ENCODE data around the gene FYB1.
"Not testable (repeated sequence)": the region's sequence is repeated elsewhere in the genome, so short reads cannot be mapped to it uniquely, and the experiment has no call there.

Gene FYB1

DNA sequence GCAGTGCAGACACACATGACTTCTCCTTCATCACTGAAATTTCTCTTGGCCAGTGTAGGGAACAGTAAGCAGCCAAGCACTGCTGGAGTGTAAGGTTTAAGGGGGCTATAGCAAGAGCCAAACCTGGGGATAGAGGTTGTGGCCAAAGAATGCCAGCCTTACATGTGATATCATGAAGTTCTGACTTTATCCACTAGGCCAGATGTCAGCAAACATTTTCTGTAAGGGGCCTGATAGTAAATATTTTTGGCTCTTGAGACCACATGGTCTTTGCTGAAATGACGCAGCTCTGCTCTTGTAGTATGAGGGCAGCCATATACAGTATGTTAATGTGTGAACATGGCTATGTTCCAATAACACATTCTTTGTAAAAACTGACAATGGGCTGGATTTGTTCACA, 29.7 kb upstream of the FYB1 start:
- Histone ChIP-seq H3K27me3 (ENCODE audit: insufficient read depth, low read length) (no peaks in the 10 kb centered on the region), H3K4me3 (ENCODE audit: low read length) (no peak overlapping the region), H3K27ac (ENCODE audit: low read length) (no peak overlapping the region), H3K9ac (ENCODE audit: low read depth, low read length) (no peak overlapping the region), H3K9me3 (ENCODE audit: insufficient read depth, low read depth, low read length) (no peaks in the 10 kb centered on the region), H3K4me1 (ENCODE audit: insufficient read depth, low read length) (no peaks in the 10 kb centered on the region), H3K36me3 (ENCODE audit: insufficient read depth, low read depth, low read length) (no peaks in the 10 kb centered on the region)

DNA sequence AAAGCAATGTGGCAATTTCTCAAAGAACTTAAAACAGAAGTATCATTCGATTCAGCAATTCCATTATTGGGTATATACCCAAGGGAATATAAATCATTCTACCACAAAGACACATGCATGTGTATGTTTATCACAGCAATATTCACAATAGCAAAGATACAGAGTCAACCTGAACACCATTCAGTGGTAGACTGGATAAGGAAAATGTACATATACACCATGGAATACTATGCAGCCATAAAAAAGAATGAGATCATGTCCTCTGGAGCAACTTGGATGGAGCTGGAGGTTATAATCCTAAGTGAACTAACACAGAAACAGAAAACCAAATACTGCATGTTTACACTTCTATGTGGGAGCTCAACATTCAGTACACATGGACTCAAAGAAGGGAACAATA, 21.4 kb upstream of the FYB1 start:
- H3K27ac ChIP-seq (ENCODE audit: low read length) = no peak overlapping the region
- 0 out of 2 replicates have a peak, but pooled peaks cover 8% of the 10 kb centered on the region for H3K9me3 ChIP-seq (ENCODE audit: insufficient read depth, low read depth, low read length)

DNA sequence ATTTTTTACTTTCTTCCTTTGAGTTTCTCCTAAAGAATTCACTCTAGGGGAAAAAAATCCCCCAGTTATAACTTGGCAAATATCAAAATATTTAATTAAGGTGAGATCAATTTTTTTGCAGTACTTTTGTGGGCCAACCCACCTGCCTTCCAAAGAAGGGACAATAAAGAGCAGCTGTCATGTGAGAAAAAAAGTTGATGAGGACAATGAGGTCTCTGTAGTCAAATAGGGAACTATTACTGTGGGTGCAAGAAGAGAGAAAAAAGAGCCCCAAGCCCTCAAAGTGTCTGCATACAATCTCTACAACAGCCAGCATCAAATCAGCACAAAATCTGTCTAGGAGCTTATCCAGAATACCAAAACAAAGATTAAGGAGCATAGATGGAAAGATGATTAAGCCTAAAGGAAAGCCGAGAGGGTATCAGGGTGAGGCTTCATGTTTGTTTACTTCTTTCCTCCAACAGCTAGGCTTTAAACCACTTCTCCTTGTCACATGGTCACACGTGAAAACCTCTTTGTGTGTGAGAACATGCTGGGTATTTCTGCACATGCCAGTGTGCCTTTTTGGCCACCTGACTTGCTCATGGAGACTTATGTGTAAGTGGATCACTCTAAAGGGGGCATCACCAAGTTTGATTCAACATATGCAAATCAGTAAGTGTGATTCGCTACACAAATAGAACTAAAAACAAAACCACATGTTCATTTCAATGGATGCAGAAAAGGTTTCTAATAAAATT, 19.2 kb upstream of the FYB1 start:
- Histone ChIP-seq H3K4me3 (ENCODE audit: low read length) (no peak overlapping the region), H3K27me3 (ENCODE audit: insufficient read depth, low read length) (no peaks in the 10 kb centered on the region), H3K27ac (ENCODE audit: low read length) (no peak overlapping the region), H3K4me1 (ENCODE audit: insufficient read depth, low read length) (no peaks in the 10 kb centered on the region), H3K36me3 (ENCODE audit: insufficient read depth, low read depth, low read length) (no peaks in the 10 kb centered on the region), H3K9ac (ENCODE audit: low read depth, low read length) (no peak overlapping the region), H3K9me3 (ENCODE audit: insufficient read depth, low read depth, low read length) (0 out of 2 replicates have a peak, but pooled peaks cover 8% of the 10 kb centered on the region)

More for the DNA sequence above, 21.4 kb upstream of the FYB1 start:
- Histone ChIP-seq H3K27me3 (ENCODE audit: insufficient read depth, low read length) (no peaks in the 10 kb centered on the region), H3K9ac (ENCODE audit: low read depth, low read length) (no peak overlapping the region), H3K4me1 (ENCODE audit: insufficient read depth, low read length) (no peaks in the 10 kb centered on the region), H3K4me3 (ENCODE audit: low read length) (no peak overlapping the region), H3K36me3 (ENCODE audit: insufficient read depth, low read depth, low read length) (no peaks in the 10 kb centered on the region)

DNA sequence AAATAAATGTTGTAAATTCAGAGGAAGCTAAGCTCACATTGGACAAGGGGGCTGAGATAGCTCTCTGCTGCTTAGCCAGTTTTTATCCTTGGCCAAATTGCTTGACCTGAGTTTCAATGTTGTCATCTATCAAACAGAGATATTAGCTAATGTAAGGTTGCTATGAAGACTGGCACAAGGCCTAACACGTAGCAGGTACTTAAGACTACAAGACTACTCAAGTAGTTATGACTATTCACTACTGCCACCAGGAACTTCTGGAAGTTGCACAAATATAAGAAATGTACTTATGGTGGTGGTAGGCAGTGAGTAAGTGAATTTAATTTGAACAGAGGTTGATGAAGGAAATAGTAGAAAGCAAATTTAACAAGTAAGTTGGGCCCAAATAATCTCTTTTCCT, 17.4 kb upstream of the FYB1 start:
- Histone ChIP-seq H3K9me3 (ENCODE audit: insufficient read depth, low read depth, low read length) (0 out of 2 replicates have a peak, but pooled peaks cover 8% of the 10 kb centered on the region), H3K27me3 (ENCODE audit: insufficient read depth, low read length) (no peaks in the 10 kb centered on the region), H3K27ac (ENCODE audit: low read length) (no peak overlapping the region), H3K36me3 (ENCODE audit: insufficient read depth, low read depth, low read length) (no peaks in the 10 kb centered on the region), H3K4me3 (ENCODE audit: low read length) (no peak overlapping the region), H3K9ac (ENCODE audit: low read depth, low read length) (no peak overlapping the region), H3K4me1 (ENCODE audit: insufficient read depth, low read length) (no peaks in the 10 kb centered on the region)

DNA sequence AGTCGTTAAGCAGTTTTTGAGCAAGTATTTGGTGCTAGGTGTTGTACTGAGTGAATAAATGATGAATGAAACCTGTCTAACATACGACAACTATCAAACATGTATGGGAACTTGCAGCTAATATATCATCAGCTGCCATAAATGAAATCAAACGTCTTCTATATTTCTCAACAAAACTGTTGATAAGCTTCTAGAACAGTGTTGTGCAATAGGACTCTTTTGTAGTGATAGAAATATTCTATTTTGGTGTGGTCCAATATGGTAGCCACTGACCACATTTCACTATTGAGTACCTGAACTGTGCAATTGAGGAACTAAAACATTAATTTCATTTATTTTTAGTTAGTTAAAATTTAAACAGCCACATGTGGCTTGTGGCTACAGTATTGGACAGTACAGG, 16.3 kb upstream of the FYB1 start:
- Histone ChIP-seq H3K36me3 (ENCODE audit: insufficient read depth, low read depth, low read length) (no peaks in the 10 kb centered on the region), H3K27ac (ENCODE audit: low read length) (no peak overlapping the region), H3K4me1 (ENCODE audit: insufficient read depth, low read length) (no peaks in the 10 kb centered on the region), H3K27me3 (ENCODE audit: insufficient read depth, low read length) (no peaks in the 10 kb centered on the region), H3K9ac (ENCODE audit: low read depth, low read length) (no peak overlapping the region), H3K9me3 (ENCODE audit: insufficient read depth, low read depth, low read length) (0 out of 2 replicates have a peak, but pooled peaks cover 4% of the 10 kb centered on the region), H3K4me3 (ENCODE audit: low read length) (no peak overlapping the region)

DNA sequence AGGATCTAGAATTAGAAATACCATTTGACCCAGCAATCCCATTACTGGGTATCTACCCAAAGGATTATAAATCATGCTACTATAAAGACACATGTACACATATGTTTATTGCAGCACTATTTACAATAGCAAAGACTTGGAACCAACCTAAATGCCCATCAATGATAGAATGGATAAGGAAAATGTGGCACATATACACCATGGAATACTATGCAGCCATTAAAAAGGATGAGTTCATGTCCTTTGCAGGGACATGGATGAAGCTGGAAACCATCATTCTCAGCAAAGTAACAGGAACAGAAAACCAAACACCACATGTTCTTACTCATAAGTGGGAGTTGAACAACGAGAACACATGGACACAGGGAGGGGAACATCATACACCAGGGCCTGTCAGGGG, 15.1 kb upstream of the FYB1 start:
- not testable (repeated sequence) for H3K4me1 ChIP-seq (ENCODE audit: insufficient read depth, low read length); H3K9me3 ChIP-seq (ENCODE audit: insufficient read depth, low read depth, low read length); H3K36me3 ChIP-seq (ENCODE audit: insufficient read depth, low read depth, low read length); H3K4me3 ChIP-seq (ENCODE audit: low read length); H3K27me3 ChIP-seq (ENCODE audit: insufficient read depth, low read length); H3K9ac ChIP-seq (ENCODE audit: low read depth, low read length); H3K27ac ChIP-seq (ENCODE audit: low read length)

DNA sequence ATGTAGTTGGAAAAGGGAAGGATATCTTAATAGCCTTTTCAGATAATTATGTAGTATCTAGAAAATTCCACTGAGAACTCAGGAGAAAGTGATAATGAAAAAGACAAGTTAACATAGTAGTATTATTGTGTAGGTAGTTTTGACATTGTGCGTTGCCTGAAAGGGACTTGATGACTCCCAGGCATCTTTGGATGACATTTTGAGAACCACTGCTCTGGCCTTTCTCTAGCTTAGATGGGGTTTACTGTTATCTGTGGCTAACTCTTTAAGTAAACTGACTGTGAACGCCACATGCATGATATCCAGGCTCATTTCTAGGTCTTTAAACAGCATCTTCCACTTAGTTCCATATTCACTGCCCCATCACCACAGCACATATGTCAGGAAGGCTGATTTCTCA, 14.4 kb upstream of the FYB1 start:
- no peak overlapping the region for H3K9ac ChIP-seq (ENCODE audit: low read depth, low read length)
- H3K27ac ChIP-seq (ENCODE audit: low read length) = no peak overlapping the region
- H3K27me3 ChIP-seq (ENCODE audit: insufficient read depth, low read length) = no peaks in the 10 kb centered on the region
- H3K4me3 ChIP-seq (ENCODE audit: low read length) = no peak overlapping the region
- H3K9me3 ChIP-seq (ENCODE audit: insufficient read depth, low read depth, low read length) = no peaks in the 10 kb centered on the region
- no peaks in the 10 kb centered on the region for H3K36me3 ChIP-seq (ENCODE audit: insufficient read depth, low read depth, low read length)
- H3K4me1 ChIP-seq (ENCODE audit: insufficient read depth, low read length) = no peaks in the 10 kb centered on the region

DNA sequence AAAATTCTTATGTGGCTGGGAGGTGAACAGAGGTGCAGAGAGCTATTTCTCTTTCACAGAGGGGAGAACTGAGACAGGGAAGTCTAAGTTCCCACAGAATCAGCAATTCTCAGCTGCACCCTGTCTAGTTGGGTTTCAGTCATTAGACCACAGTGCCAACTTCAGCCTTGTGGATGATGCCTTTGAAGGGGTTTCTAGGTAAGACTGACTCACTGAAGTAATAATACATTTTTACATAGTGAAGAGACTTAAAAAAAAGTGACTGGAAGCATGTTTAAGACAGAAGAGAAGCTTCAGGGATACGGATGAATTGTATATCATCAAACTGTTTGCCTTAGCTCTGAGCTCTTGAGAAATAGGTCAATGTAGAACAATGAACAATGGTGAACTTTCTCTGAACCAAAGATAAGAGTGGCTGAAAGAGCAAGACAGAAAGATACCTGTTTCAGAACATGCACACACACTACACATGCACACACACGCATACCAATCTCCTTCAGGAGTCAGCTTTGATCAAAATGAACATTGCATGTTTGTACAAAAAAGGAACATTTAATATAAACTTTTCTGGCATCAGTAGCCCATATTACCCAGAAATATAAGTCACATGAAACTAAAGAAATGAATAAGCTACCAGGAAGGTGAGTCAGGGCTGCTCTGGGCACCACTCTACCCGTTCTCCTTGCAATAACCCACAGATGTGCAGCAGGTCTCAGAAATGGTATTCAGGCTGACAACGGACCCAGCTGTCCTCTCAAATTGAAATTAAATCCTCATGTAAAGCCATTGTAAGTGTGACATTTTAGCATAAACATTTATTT, 12.6 kb upstream of the FYB1 start:
- H3K4me1 ChIP-seq (ENCODE audit: insufficient read depth, low read length) = no peaks in the 10 kb centered on the region
- H3K9me3 ChIP-seq (ENCODE audit: insufficient read depth, low read depth, low read length) = no peaks in the 10 kb centered on the region
- H3K27ac ChIP-seq (ENCODE audit: low read length) = no peak overlapping the region
- H3K4me3 ChIP-seq (ENCODE audit: low read length) = no peak overlapping the region
- no peaks in the 10 kb centered on the region for H3K36me3 ChIP-seq (ENCODE audit: insufficient read depth, low read depth, low read length)
- H3K9ac ChIP-seq (ENCODE audit: low read depth, low read length) = no peak overlapping the region
- H3K27me3 ChIP-seq (ENCODE audit: insufficient read depth, low read length) = no peaks in the 10 kb centered on the region

DNA sequence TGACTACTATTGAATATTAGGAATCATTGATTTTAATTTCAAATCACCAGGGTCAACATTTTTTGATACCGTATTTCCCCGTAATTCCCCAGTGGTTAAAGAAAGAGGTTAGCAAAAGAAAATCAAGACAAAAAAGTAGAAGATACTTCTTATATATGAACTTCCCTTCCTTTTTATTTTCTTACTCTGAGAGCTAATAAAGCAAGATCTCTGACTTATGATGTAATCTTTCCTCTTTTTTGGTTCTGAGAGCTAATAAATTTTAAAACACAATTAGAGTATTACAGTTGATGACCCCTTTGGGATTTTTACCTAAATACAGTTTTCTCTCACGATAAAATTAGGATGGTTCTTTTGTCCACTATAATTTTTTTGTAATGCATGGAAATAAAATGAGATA, 9.2 kb upstream of the FYB1 start:
- no peaks in the 10 kb centered on the region for H3K36me3 ChIP-seq (ENCODE audit: insufficient read depth, low read depth, low read length)
- no peaks in the 10 kb centered on the region for H3K9me3 ChIP-seq (ENCODE audit: insufficient read depth, low read depth, low read length)
- no peaks in the 10 kb centered on the region for H3K4me1 ChIP-seq (ENCODE audit: insufficient read depth, low read length)
- H3K27ac ChIP-seq (ENCODE audit: low read length) = no peak overlapping the region
- H3K9ac ChIP-seq (ENCODE audit: low read depth, low read length) = no peak overlapping the region
- no peaks in the 10 kb centered on the region for H3K27me3 ChIP-seq (ENCODE audit: insufficient read depth, low read length)
- no peak overlapping the region for H3K4me3 ChIP-seq (ENCODE audit: low read length)

DNA sequence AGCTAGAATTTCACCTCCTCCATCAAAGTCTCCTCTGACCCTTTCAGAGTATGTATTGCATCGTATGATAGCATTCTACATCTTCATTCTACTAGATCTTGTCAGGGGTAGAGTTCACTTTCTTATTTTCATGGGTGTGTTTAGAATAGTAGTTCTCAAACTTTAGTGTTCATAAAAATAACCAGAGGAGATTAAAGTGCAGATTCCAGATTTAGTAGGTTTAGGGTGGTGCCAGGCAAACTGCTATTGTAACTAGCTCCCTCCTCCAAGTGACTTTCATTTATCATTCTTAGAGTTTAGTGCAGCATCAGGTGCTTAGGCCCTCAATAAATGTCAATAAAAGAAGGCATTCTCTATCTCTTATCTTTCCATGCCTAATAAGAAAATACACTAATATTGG, 7.2 kb upstream of the FYB1 start:
- no peaks in the 10 kb centered on the region for H3K9me3 ChIP-seq (ENCODE audit: insufficient read depth, low read depth, low read length)
- no peaks in the 10 kb centered on the region for H3K36me3 ChIP-seq (ENCODE audit: insufficient read depth, low read depth, low read length)
- no peaks in the 10 kb centered on the region for H3K27me3 ChIP-seq (ENCODE audit: insufficient read depth, low read length)
- no peaks in the 10 kb centered on the region for H3K4me1 ChIP-seq (ENCODE audit: insufficient read depth, low read length)
- no peak overlapping the region for H3K9ac ChIP-seq (ENCODE audit: low read depth, low read length)
- no peak overlapping the region for H3K27ac ChIP-seq (ENCODE audit: low read length)
- no peak overlapping the region for H3K4me3 ChIP-seq (ENCODE audit: low read length)

DNA sequence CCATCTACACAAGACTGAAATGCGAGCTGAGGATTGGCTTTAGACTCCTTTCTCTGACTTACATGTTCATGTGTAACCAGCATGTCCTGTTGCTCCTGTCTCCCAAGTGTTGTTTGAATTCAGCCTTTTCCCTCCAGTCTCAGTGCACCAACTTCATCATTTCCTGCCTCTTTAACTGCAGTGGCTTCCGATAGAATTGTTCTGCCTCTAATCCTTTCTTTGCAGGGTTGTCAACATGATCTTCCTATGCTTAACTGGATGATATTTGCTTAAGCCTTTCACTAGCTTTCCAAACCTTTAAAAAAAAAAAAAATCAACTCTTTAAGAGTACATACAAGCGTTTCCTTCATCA, 6.7 kb upstream of the FYB1 start:
- Histone ChIP-seq H3K27ac (ENCODE audit: low read length) (no peak overlapping the region), H3K36me3 (ENCODE audit: insufficient read depth, low read depth, low read length) (no peaks in the 10 kb centered on the region), H3K4me3 (ENCODE audit: low read length) (no peak overlapping the region), H3K9ac (ENCODE audit: low read depth, low read length) (no peak overlapping the region), H3K27me3 (ENCODE audit: insufficient read depth, low read length) (no peaks in the 10 kb centered on the region), H3K4me1 (ENCODE audit: insufficient read depth, low read length) (no peaks in the 10 kb centered on the region), H3K9me3 (ENCODE audit: insufficient read depth, low read depth, low read length) (no peaks in the 10 kb centered on the region)

DNA sequence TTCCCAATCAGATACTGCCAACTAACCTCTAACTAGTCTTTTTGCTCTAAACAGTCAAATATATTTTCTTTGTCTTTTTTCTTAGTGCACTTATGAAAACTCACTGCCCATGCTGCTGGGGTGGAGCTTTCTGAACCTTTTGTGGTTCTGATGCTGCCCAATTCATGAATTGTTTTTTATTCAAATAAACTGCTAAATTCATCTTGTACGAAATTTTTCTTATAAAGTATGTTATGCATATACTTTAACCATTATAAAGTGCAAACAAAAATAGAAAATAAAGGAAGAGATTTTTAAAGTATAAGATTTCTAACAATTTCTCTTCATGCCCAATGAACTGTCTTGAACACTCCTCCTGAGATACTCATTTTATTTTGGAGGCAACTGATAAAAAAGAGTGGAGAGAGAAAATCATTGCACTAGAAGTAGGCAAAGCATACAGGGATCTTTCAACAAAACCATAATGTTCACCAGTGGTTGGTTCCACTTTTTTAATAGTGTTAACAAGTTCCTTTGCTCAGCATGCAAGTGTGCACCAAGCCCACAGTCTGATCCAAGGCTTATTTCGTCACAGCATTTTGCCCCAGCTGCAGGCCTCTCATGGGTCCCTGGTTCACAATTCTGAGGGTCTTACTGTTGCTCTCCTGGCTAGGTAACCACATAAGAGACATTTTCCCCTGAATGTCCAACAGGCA, 6.2 kb upstream of the FYB1 start:
- Histone ChIP-seq H3K4me1 (ENCODE audit: insufficient read depth, low read length) (no peaks in the 10 kb centered on the region), H3K27ac (ENCODE audit: low read length) (no peak overlapping the region), H3K9ac (ENCODE audit: low read depth, low read length) (no peak overlapping the region), H3K27me3 (ENCODE audit: insufficient read depth, low read length) (no peaks in the 10 kb centered on the region), H3K9me3 (ENCODE audit: insufficient read depth, low read depth, low read length) (no peaks in the 10 kb centered on the region), H3K36me3 (ENCODE audit: insufficient read depth, low read depth, low read length) (no peaks in the 10 kb centered on the region), H3K4me3 (ENCODE audit: low read length) (no peak overlapping the region)
